ENCODE data around the gene MED27. TPM values are rescaled to one million over a fixed set of nuclear protein-coding genes. Genes with fewer than 3 reads are reported as not detected.
A peak's percentile ranks its signal among the peaks of the same experiment; 100 is the strongest.

The MED27 gene
- total RNA-seq, 1 donor from 2014 or later, result 45.0 TPM

DNA sequence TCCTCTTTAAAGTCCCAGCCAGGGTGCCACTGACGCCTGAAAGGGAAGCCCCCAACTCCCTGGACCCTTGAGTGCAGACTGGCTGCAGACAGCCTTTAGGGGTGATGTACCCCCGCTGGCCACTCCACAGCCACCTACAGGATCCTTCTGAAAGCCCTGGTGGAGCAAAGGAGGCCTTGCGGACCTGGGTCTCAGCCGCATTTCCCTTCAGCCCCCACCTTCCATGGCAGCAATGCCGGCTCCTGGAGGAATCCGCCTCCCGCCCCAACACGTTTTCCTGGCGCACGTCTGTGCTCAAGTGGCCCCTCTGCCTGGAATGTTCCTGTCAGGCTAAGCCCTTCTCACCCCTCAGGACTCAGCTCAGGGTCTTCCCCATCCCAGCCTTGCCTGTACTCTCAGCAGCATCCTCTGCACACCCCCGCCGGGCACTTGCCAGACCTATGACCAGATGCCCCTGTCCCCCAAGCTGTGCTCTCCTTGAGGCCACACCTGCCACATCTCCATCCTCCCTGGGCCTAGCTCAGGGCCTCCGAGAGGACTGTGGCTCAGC is 205.7 kb downstream of the MED27 start:
- peak overlapping the region; percentile 77 for H3K4me3 Mint-ChIP-seq (ENCODE audit: unreplicated experiment)
- DNase-seq, result peak; percentile 27

DNA sequence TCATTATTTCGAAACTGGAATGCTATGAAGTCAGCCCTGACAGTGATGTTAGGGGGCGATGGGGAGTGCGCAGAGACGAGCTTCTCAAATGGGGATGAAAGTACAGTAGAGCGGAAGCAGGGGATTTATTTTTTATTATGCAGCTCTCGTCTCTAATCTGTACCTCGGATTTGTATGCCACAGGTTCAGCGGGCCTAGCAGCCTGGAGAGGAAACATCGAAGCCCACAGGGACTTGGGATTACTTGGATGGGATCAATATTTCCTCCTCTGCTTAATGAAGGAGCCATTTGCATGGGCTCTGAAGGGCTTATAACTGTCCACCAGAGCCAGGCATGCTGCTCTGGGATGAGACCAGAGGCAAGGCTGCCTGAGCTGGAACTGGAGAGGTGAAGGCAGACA is 206.3 kb downstream of the MED27 start:
- peaks cover 29% of the 10 kb centered on the region for H3K9me3 Mint-ChIP-seq (ENCODE audit: unreplicated experiment)
- H3K36me3 Mint-ChIP-seq (ENCODE audit: unreplicated experiment), result no peaks in the 10 kb centered on the region
- H3K4me1 Mint-ChIP-seq (ENCODE audit: low read depth, unreplicated experiment), result peaks cover 70% of the 10 kb centered on the region
- H3K4me3 Mint-ChIP-seq (ENCODE audit: unreplicated experiment), result peak overlapping the region; percentile 34
- TF ChIP-seq, protein P1, sequence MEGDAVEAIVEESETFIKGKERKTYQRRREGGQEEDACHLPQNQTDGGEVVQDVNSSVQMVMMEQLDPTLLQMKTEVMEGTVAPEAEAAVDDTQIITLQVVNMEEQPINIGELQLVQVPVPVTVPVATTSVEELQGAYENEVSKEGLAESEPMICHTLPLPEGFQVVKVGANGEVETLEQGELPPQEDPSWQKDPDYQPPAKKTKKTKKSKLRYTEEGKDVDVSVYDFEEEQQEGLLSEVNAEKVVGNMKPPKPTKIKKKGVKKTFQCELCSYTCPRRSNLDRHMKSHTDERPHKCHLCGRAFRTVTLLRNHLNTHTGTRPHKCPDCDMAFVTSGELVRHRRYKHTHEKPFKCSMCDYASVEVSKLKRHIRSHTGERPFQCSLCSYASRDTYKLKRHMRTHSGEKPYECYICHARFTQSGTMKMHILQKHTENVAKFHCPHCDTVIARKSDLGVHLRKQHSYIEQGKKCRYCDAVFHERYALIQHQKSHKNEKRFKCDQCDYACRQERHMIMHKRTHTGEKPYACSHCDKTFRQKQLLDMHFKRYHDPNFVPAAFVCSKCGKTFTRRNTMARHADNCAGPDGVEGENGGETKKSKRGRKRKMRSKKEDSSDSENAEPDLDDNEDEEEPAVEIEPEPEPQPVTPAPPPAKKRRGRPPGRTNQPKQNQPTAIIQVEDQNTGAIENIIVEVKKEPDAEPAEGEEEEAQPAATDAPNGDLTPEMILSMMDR (IDR thresholded peaks at IDR 0.05; ENCODE audit: partially characterized antibody, unreplicated experiment), result no peak
- peaks cover 18% of the 10 kb centered on the region for H3K27me3 Mint-ChIP-seq (ENCODE audit: unreplicated experiment)
- peak overlapping the region; percentile 85 for H3K27ac Mint-ChIP-seq (ENCODE audit: unreplicated experiment)
- DNase-seq, result peak; percentile 44

More for the DNA sequence above, 205.7 kb downstream of the MED27 start:
- peaks cover 19% of the 10 kb centered on the region for H3K27me3 Mint-ChIP-seq (ENCODE audit: unreplicated experiment)
- peak overlapping the region; percentile 85 for H3K27ac Mint-ChIP-seq (ENCODE audit: unreplicated experiment)
- H3K9me3 Mint-ChIP-seq (ENCODE audit: unreplicated experiment), result peaks cover 29% of the 10 kb centered on the region
- no peaks in the 10 kb centered on the region for H3K36me3 Mint-ChIP-seq (ENCODE audit: unreplicated experiment)
- TF ChIP-seq, protein P1 (IDR thresholded peaks at IDR 0.05; ENCODE audit: partially characterized antibody, unreplicated experiment), result no peak
- peaks cover 73% of the 10 kb centered on the region for H3K4me1 Mint-ChIP-seq (ENCODE audit: low read depth, unreplicated experiment)

GRCh38 chr9:131872702-131873101 is 207.0 kb downstream of the MED27 start:
- TF ChIP-seq, protein P1 (IDR thresholded peaks at IDR 0.05; ENCODE audit: partially characterized antibody, unreplicated experiment), result no peak
- H3K27ac Mint-ChIP-seq (ENCODE audit: unreplicated experiment), result peak overlapping the region; percentile 65
- no peaks in the 10 kb centered on the region for H3K36me3 Mint-ChIP-seq (ENCODE audit: unreplicated experiment)
- peaks cover 29% of the 10 kb centered on the region for H3K9me3 Mint-ChIP-seq (ENCODE audit: unreplicated experiment)
- DNase-seq, result peak; percentile 10
- peaks cover 18% of the 10 kb centered on the region for H3K27me3 Mint-ChIP-seq (ENCODE audit: unreplicated experiment)
- H3K4me3 Mint-ChIP-seq (ENCODE audit: unreplicated experiment), result peak overlapping the region; percentile 7
- peaks cover 69% of the 10 kb centered on the region for H3K4me1 Mint-ChIP-seq (ENCODE audit: low read depth, unreplicated experiment)

DNA sequence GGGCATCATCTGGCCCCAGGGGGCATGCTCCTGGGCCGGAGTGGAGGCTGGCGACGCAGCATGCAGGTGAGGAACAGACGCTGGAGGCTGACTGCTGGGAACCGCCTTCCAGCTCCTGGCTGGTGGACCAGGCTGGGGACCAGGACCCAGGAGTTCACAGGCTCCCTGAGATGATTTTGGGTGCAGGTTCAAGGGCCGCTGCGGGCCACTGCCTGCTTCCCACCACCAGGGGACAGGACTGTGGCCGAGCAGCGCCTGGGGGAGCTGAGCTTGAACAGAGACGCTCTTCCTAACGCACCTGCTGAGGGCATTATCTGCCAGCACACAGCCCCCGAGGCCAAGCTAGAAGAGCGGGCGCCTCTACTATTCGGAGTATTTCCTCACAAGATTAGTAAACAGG is 207.7 kb downstream of the MED27 start:
- TF ChIP-seq, protein P1 (IDR thresholded peaks at IDR 0.05; ENCODE audit: partially characterized antibody, unreplicated experiment), result peak; percentile 56
- peak; percentile 33 for DNase-seq
- no peak overlapping the region for H3K27ac Mint-ChIP-seq (ENCODE audit: unreplicated experiment)
- peaks cover 16% of the 10 kb centered on the region for H3K27me3 Mint-ChIP-seq (ENCODE audit: unreplicated experiment)
- no peaks in the 10 kb centered on the region for H3K36me3 Mint-ChIP-seq (ENCODE audit: unreplicated experiment)
- H3K4me3 Mint-ChIP-seq (ENCODE audit: unreplicated experiment), result no peak overlapping the region
- H3K9me3 Mint-ChIP-seq (ENCODE audit: unreplicated experiment), result peaks cover 24% of the 10 kb centered on the region
- peaks cover 63% of the 10 kb centered on the region for H3K4me1 Mint-ChIP-seq (ENCODE audit: low read depth, unreplicated experiment)

GRCh38 chr9:131870156-131870555 is 209.5 kb downstream of the MED27 start:
- Mint-ChIP-seq H3K27ac (ENCODE audit: unreplicated experiment) (no peak overlapping the region), H3K4me3 (ENCODE audit: unreplicated experiment) (no peak overlapping the region), H3K36me3 (ENCODE audit: unreplicated experiment) (no peaks in the 10 kb centered on the region), H3K4me1 (ENCODE audit: low read depth, unreplicated experiment) (peaks cover 56% of the 10 kb centered on the region), H3K9me3 (ENCODE audit: unreplicated experiment) (peaks cover 15% of the 10 kb centered on the region), H3K27me3 (ENCODE audit: unreplicated experiment) (peaks cover 13% of the 10 kb centered on the region)
- TF ChIP-seq, protein P1 (IDR thresholded peaks at IDR 0.05; ENCODE audit: partially characterized antibody, unreplicated experiment), result no peak
- peak; percentile 3 for DNase-seq

Measured in glutamatergic neuron (in vitro differentiated cells).